HepG2 (cell line): Measurements from ENCODE around the gene PSEN2.

Experiments used
- EP300 ChIP-seq, 3 experiments: sonication (generic) in 1 of 3; formaldehyde crosslinking in 1 of 3; IDR thresholded peaks; 2 replicates each; pipeline versions ENCODE4 v1.5.1 to v1.6.1; 2011 to 2020; ENCODE audit warnings: low read depth in 2 of 3, low read length in 2 of 3, borderline replicate concordance in 1 of 3, improper control_type of control experiment in 1 of 3, mild to moderate bottlenecking in 1 of 3, missing genetic modification reagents in 1 of 3, moderate library complexity in 1 of 3
- MLXIP ChIP-seq: sonication (generic); formaldehyde crosslinking; IDR thresholded peaks from 2 replicates; pipeline ENCODE4 v1.9.0; 2021; ENCODE audit warnings: missing genetic modification reagents, borderline replicate concordance
- ZNF570 ChIP-seq: sonication (generic); formaldehyde crosslinking; IDR thresholded peaks from 2 replicates; pipeline ENCODE4 v1.4.0; 2020; ENCODE audit warnings: mild to moderate bottlenecking, missing genetic modification reagents, borderline replicate concordance

DNA sequence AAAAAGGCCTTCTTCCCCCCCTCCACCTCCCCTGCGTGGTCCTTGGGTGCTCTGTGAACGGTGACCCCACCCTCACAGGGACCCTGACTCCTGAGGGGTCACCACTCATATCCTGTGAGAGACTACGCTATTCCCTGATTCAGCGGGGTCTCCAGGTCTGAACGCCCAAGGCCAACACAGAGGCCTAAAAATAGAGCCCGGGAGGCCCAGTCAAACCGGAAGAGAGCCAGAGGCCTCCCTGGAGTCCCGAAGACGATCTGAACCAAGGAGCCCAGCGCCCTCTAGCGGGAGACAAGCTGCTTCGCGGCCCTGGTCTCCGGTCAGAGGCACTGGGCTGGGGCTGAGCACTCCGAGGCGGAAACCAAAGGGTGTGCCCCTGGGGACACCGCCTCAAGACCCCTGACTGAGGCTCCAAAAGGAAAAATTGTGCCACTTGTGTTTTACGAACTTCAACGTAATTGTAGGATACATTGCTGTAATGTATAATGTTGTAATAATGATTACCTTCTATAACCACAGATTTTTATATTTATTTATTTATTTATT, 42.4 kb upstream of the PSEN2 start:
- TF ChIP-seq MLXIP (CRISPR knock-in tag) (no peak), EP300 (IDR thresholded peaks at IDR 0.05; ENCODE audit: low read depth in 2 of 2, low read length in 2 of 2) (no peak), EP300 (CRISPR knock-in tag; IDR thresholded peaks at IDR 0.05; ENCODE audit: borderline replicate concordance) (no peak), ZNF570 (CRISPR knock-in tag) (no peak)
